Measurements from ENCODE around the gene CENPH.

GRCh38 chr5:69245031-69245430 lies 55.6 kb downstream of the CENPH start:
- TF ChIP-seq CTCF (IDR thresholded peaks at IDR 0.05) (no peak), POLR2AphosphoS5 (IDR thresholded peaks at IDR 0.05) (no peak)

Measured in gastroesophageal sphincter (tissue), 3 donors.